ENCODE results near the gene UTRN.

UTRN gene

GRCh38 chr6:144284783-144285547 lies at the start of gene UTRN:
TSS of gene UTRN (plus strand) at chr6:144285335. CDS start at chr6:144291829, 6,494 bp downstream.
- DNase-seq (ENCODE audit: low read depth) = peak; percentile 69

GRCh38 chr6:144244688-144245087 lies 40.4 kb upstream of the UTRN start:
- DNase-seq (ENCODE audit: low read depth) = no peak

- no peak for DNase-seq (ENCODE audit: low read depth)
Measured at GRCh38 chr6:144246988-144247387, 38.1 kb upstream of the UTRN start.

- DNase-seq (ENCODE audit: low read depth) = no peak
Measured at GRCh38 chr6:144248003-144248402, 37.1 kb upstream of the UTRN start.

GRCh38 chr6:144248476-144249301 lies 36.4 kb upstream of the UTRN start:
- no peak for DNase-seq (ENCODE audit: low read depth)

GRCh38 chr6:144250276-144250675 lies 34.9 kb upstream of the UTRN start:
- DNase-seq (ENCODE audit: low read depth) = no peak

- DNase-seq (ENCODE audit: low read depth) = no peak
Measured at GRCh38 chr6:144252259-144252658, 32.9 kb upstream of the UTRN start.

- DNase-seq (ENCODE audit: low read depth) = no peak
Measured at GRCh38 chr6:144259986-144260385, 25.1 kb upstream of the UTRN start.

GRCh38 chr6:144262470-144263369 lies 22.4 kb upstream of the UTRN start:
- no peak for DNase-seq (ENCODE audit: low read depth)

- DNase-seq (ENCODE audit: low read depth) = no peak
Measured at GRCh38 chr6:144263786-144264185, 21.3 kb upstream of the UTRN start.

GRCh38 chr6:144264270-144265060 lies 20.7 kb upstream of the UTRN start:
- DNase-seq (ENCODE audit: low read depth) = peak; percentile 92

GRCh38 chr6:144265061-144265357 lies 20.1 kb upstream of the UTRN start:
- DNase-seq (ENCODE audit: low read depth) = no peak

GRCh38 chr6:144265390-144265789 lies 19.7 kb upstream of the UTRN start:
- DNase-seq (ENCODE audit: low read depth) = peak; percentile 70

- no peak for DNase-seq (ENCODE audit: low read depth)
Measured at GRCh38 chr6:144266091-144266649, 19.0 kb upstream of the UTRN start.

GRCh38 chr6:144268794-144269349 lies 16.3 kb upstream of the UTRN start:
- no peak for DNase-seq (ENCODE audit: low read depth)

GRCh38 chr6:144277174-144277573 lies 8.0 kb upstream of the UTRN start:
- DNase-seq (ENCODE audit: low read depth) = no peak

- DNase-seq (ENCODE audit: low read depth) = no peak
Measured at GRCh38 chr6:144277605-144278227, 7.4 kb upstream of the UTRN start.

GRCh38 chr6:144278659-144279314 lies 6.3 kb upstream of the UTRN start:
- no peak for DNase-seq (ENCODE audit: low read depth)

GRCh38 chr6:144279484-144280150 lies 5.5 kb upstream of the UTRN start:
- no peak for DNase-seq (ENCODE audit: low read depth)

Data from HS-27A (cell line).